HL-60/S4 treated with retinoic acid at 250 ng/mL for 4 days and 3 days (cell line): ENCODE results near the gene MED31.
"Not testable (repeated sequence)": the region's sequence is repeated elsewhere in the genome, so short reads cannot be mapped to it uniquely, and the experiment has no call there.

Experiments
- in situ Hi-C: fragments of 300-500 bp; cut with MboI; formaldehyde crosslinking; loops from 2 replicates; pipeline ENCODE4 v1.7.0; 2022; ENCODE audit warnings: low sequenced_read_pairs

Gene MED31

GRCh38 chr17:6677946-6678345 lies 26.5 kb upstream of the MED31 start:
- in situ Hi-C loops: no loop called here

- in situ Hi-C loops: no loop called here
These were observed 25.9 kb upstream of the MED31 start for GRCh38 chr17:6677158-6677831.

DNA sequence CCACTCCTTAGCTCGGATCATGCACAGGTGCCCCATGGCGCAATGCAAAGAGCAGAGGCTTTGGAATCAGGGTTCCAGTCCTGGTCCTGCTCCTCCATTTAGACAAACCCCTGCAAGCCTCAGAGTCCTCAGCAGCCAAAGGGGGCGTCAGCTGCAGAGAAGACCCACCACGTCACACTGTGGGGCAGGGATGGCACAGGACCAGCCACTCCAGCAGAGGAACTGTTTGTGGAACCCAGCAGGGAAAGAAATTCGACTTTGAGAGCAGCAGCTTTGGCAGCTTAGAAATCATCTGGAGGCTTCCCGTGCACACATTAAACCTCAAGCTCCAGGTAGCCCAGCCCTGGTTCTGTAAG lies 25.4 kb upstream of the MED31 start:
- in situ Hi-C loops: no loop called here

GRCh38 chr17:6675201-6675825 lies 23.9 kb upstream of the MED31 start:
- in situ Hi-C loops: no loop called here

DNA sequence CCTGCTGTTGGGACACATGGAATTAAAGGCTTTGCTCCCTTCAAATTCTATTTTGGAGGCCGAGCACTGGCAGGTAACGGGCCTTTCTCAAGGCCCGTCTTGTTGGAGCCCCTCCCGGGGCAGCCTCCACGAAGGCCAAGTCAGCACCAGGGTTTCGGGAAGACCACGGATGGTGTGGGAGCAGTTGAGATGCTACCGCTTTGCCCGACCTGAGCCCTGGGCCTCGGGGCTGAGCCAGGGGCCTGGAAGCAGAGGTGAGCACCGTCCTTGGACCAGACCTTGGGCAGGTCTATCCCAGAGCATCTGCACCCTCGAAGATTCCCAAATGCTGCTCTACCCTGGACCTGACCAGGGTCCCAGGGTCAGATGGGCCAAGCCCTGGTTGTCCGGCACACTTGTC lies 23.2 kb upstream of the MED31 start:
- in situ Hi-C loops: no loop called here

- in situ Hi-C loops: no loop called here
These were observed 20.0 kb upstream of the MED31 start for GRCh38 chr17:6671431-6671830.

DNA sequence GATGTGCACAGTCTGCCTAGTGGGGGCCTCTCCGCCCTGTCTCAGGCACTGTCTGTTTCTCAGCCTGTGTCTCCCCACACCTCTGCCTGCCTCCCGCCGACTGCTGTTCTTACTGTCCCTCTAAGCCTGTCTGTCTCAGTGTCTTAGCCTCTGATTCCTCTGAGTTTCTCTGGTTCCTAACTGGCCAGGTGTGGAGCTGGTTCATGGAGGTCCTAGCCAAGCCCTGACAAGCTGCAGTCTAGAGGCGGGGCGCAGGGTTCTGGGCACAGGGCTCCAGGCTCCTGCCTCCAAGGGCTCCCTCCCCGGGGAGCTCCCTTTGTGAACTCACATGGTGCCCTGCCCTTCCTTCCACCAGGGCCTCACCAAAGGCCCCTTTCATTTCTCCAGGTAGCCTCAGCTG lies 19.6 kb upstream of the MED31 start:
- in situ Hi-C loops: no loop called here

GRCh38 chr17:6670571-6670970 lies 19.2 kb upstream of the MED31 start:
- in situ Hi-C loops: no loop called here

DNA sequence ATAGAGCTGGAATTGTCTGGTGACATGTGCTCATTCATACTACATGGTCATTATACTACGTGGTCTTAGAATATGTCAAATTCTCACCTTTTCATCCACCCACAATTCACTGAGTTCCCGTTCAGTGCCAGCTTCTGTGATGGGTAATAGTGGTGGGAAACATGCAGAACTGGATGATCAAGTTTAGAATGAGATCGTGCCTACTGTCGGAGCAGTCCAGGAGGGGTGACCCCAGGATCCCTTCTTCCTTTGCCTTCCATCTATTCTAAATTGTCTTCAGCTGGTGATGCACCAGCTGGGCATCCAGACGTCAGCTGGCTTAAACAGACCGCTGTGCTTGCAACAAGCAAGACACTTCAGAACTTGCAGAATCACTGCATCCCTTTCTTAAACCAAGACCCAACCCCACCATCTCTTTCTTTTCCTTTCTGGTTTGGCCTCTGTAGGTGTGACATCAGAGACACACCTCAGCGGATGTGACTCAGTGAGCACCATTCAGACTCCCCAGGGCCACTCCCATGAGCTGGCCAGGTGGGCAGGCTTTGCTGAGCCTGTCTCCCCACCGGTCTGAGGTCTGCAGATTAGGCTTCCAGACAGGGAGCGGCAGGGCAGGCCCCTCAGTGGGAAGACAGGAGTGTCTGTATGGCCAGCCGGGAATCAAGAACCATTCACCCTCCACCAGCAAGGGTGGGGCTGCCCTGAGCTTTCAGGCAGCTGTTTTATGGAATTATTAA lies 18.2 kb upstream of the MED31 start:
- in situ Hi-C loops: loop anchor here (10.0 kb wide), 1 partner anchor 345 kb away; the partner anchor contains the start of gene RNASEK

DNA sequence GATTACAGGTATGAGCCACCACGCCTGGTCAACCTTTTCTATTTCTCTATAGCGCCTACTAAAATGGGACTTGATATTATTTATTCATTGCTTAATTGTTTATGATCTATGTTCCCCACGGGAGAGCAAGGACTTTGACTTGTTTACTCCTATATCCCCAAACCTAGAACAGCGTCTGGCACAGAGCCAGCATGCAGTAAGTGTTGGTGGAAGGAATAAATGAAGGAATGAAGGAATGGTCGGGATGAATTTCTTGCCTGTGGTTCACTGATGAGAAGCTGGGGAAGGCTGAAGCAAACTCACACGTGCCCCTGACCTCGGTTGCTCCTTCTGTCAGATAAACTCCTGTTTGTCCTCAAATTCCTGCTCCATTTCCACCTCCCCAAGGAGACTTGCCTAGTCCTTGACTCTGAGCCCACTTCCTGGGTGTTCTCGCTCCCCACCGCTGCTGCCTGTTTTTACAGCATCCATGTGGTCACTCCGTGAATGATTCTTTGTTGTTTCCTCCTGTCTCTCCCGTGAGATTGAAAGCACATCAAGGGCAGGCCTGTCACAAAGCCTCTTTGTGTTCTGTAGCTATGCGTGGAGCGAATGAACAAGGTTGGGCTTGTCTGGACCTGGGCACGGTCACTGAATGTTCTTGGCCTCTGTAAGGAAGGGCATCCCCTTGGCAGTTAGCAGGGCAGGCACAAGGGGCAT lies 17.5 kb upstream of the MED31 start:
- in situ Hi-C loops: loop anchor here (10.0 kb wide), 1 partner anchor 346 kb away; the partner anchor contains the start of gene RNASEK

- in situ Hi-C loops: loop anchor here (10.0 kb wide), 1 partner anchor 347 kb away; the partner anchor contains the start of gene RNASEK
These were observed 16.8 kb upstream of the MED31 start for GRCh38 chr17:6668219-6668618.

GRCh38 chr17:6667516-6667915 lies 16.1 kb upstream of the MED31 start:
- in situ Hi-C loops: loop anchor here (10.0 kb wide), 1 partner anchor 347 kb away; the partner anchor contains the start of gene RNASEK

- in situ Hi-C loops: loop anchor here (10.0 kb wide), 1 partner anchor 348 kb away; the partner anchor contains the start of gene RNASEK
These were observed 15.2 kb upstream of the MED31 start for GRCh38 chr17:6666557-6666956.

DNA sequence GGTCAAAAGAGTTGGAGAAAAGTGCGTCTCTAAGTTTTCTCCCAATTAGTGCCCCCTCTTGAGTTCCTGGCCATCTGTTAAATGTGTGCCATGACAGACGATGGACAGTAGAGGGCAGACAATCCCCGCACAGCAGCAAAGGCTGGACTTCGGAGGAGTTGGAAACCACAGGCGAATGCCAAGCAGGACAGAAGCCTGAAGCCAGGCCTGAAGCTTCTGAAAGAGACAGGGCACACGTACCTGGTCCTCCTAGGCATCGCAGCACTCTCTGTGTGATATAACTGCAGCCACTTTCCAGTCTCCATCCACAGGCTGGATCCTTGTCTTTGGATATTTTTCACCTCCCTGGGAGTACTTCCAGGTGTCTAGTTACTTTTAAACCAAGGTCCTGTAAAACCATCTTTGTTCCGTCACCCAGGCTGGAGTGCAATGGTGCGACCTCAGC lies 14.7 kb upstream of the MED31 start:
- in situ Hi-C loops: loop anchor here (10.0 kb wide), 1 partner anchor 349 kb away; the partner anchor contains the start of gene RNASEK

DNA sequence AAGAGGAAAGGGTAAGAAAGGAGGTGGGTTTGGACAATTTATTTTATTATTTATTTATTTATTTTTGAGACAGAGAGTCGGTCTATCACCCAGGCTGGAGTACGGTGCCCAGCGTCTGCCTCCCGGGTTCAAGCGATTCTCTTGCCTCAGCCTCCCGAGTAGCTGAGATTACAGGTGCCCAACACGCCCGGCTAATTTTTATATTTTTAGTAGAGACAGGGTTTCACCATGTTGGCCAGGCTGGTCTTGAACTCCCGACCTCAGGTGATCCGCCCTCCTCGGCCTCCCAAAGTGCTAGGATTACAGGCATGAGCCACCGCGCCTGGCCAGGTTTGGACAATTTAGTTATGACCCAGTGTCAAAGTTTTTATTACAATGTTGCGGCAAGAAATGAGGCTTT lies 11.8 kb upstream of the MED31 start:
- in situ Hi-C loops: loop anchor here (10.0 kb wide), 1 partner anchor 352 kb away; the partner anchor contains the start of gene RNASEK

GRCh38 chr17:6661464-6661848 lies 10.1 kb upstream of the MED31 start:
- in situ Hi-C loops: loop anchor here (10.0 kb wide), 1 partner anchor 353 kb away; the partner anchor contains the start of gene RNASEK

DNA sequence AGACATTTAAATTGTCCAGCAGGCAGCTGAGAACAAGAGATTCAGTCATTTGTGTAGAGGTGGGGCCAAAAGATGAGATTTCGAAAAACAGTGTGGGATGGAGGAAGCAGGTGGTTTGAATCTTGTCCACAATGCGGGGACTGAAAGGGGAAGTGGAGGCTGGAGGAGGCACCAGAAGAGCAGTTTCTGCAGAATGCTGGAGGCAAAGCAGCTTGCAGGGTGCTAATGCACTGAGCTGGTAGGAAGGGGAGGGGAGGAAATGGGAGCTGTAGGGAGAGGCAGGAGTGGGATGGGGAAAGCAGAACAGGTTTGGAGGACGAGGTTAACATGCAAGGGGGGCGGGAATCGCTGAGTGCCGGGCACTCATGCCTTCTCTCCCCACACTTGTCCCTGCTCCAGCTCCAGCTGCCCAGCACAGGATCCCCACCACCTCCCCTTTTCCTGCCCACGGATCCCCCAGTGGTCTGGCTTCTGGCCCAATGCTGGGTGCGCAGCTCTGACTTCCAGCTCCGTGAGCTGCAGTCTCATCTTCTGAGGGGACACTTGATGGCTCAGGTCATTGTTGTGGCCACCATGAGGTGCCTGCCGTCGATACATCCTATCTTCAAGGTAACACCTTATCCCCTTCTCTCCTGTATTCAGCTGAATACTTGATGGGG lies 9.5 kb upstream of the MED31 start:
- in situ Hi-C loops: loop anchor here (10.0 kb wide), 1 partner anchor 354 kb away; the partner anchor contains the start of gene RNASEK

- in situ Hi-C loops: loop anchor here (10.0 kb wide), 1 partner anchor 355 kb away; the partner anchor contains the start of gene RNASEK
These were observed 8.7 kb upstream of the MED31 start for GRCh38 chr17:6660101-6660500.

DNA sequence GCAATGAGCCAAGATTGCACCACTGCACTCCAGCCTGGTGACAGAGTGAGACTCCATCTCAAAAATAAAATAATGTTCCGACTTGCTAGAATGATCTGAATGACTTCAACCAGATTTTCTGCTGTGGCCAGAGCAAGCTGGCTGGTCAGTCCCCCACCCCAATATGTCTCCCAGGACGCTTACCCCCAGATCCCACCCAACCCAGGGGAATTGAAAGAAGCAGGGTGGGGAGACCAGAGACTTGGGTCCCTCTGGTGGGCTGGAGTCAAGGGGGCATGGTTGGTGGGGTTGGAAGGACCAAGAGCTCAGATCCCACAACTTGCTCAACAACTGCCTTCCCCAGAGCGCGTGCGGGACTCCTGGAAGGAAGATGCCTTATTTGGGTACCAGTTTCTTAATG lies 7.0 kb upstream of the MED31 start:
- in situ Hi-C loops: not testable (repeated sequence)

DNA sequence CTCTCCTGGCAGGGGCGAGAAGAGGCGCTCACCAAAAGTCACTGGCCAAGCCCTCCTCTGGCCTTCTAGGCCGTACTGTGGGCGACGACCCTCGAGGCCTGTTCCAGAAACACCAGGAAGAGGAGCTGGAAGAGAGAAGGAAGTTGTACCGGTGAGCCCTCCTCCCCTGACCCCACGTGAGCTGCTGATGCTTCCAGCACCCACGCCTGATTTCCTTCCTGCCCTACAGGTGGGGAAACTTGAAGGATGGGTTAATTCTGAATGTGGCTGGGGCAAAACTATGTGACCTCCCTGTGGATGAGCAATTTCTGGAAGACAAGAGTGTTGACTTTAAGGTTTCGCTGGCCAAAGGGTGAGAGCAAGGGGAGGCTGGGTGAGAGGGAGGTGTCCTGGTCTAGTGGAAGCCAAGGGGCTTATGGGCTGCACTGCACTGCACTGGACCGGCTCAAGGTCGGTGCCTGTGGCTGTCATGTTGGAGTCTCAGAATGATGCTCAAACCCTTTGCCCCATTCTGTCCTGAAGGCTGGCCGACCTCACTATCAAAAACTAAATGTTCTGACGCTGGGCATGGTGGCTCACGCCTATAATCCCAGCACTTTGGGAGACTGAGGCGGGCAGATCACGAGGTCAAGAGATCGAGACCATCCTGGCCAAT lies 6.4 kb upstream of the MED31 start:
- in situ Hi-C loops: no loop called here
